H1 (cell line): ENCODE data around the gene MEN1. TPM values are rescaled to one million over a fixed set of nuclear protein-coding genes. Genes with fewer than 3 reads are reported as not detected.

ENCODE experiments used
- CTCF ChIP-seq, 3 experiments: IDR thresholded peaks; 1 replicate in 2 of 3; 2 replicates in 1 of 3; pipeline versions ENCODE4 v1.5.1 to v1.6.1; 2011; ENCODE audit warnings: low read length in 3 of 3, mild to moderate bottlenecking in 3 of 3, inconsistent platforms in 2 of 3, low read depth in 1 of 3, moderate library complexity in 1 of 3; ENCODE audit not compliant: insufficient read depth in 1 of 3; ENCODE audit errors: control extremely low read depth in 1 of 3
- GTF2F1 ChIP-seq: IDR thresholded peaks from 2 replicates; pipeline ENCODE4 v1.6.1; 2012; ENCODE audit warnings: low read depth, low read length, improper control_type of control experiment, borderline replicate concordance
- HDAC2 ChIP-seq, 2 experiments: fragments of 300-600 bp in 1 of 2; sonication (generic) in 1 of 2; IDR thresholded peaks; 2 replicates each; pipeline ENCODE4 v1.6.1; 2011 to 2012; ENCODE audit warnings: low read depth in 2 of 2, low read length in 2 of 2, mild to moderate bottlenecking in 2 of 2, moderate library complexity in 2 of 2, borderline replicate concordance in 1 of 2, inconsistent platforms in 1 of 2
- JUN ChIP-seq: IDR thresholded peaks from 2 replicates; pipeline ENCODE4 v1.6.1; 2011; ENCODE audit warnings: low read depth, mild to moderate bottlenecking, improper control_type of control experiment, low read length
- KDM1A ChIP-seq: fragments of 200-600, 300-600 bp; sonication (generic); IDR thresholded peaks from 2 replicates; pipeline ENCODE4 v1.7.1; 2016; ENCODE audit warnings: mild to moderate bottlenecking, low read length, borderline replicate concordance
- POU5F1 ChIP-seq: IDR thresholded peaks from 2 replicates; pipeline ENCODE4 v1.6.1; 2011; ENCODE audit warnings: low read depth, mild to moderate bottlenecking, low read length, moderate library complexity
- polyA plus RNA-seq, 7 experiments: library from polyadenylated mRNA; depleted of rRNA in 3 of 7; stranded (reverse) in 5 of 7; unstranded in 2 of 7; fragments of >200 nt in 5 of 7; fragments of 200-250 nt in 2 of 7; gene quantifications; 1 replicate in 5 of 7; 2 replicates in 1 of 7; 4 replicates in 1 of 7; pipeline versions ENCODE4 v1.2.1 to v1.2.3, GENCODE V29; 2011 to 2013; ENCODE audit warnings: missing spikeins in 2 of 7, mixed read lengths in 2 of 7
- total RNA-seq: library from RNA; stranded (reverse); fragmentation: NEBNext Ultra II Directional; extraction: Animal tissue kit (Norgen Biotek cat#: 25700); gene quantifications from 2 replicates; pipeline ENCODE4 v1.2.1, GENCODE V29; 2021

The MEN1 gene
- total and polyA plus RNA-seq, 2 of the 8 experiments (the other 6 are each of a cell fraction or from before 2014, with no cell fraction given): 47.2 to 56.3 TPM

GRCh38 chr11:64852804-64853509 is 42.6 kb upstream of the MEN1 start (continued):
- TF ChIP-seq POU5F1: no peak
- TF ChIP-seq HDAC2 (IDR thresholded peaks at IDR 0.05; ENCODE audit: borderline replicate concordance in 1 of 2, low read depth in 2 of 2, low read length in 2 of 2): no peak
- no peak for TF ChIP-seq KDM1A
- TF ChIP-seq GTF2F1: no peak
- TF ChIP-seq JUN: no peak
- no peak for TF ChIP-seq CTCF (IDR thresholded peaks at IDR 0.05; ENCODE audit: control extremely low read depth in 1 of 3, insufficient read depth in 1 of 3, low read depth in 1 of 3, low read length in 3 of 3)
